GM20000 (cell line): ENCODE results near the gene MRGPRD.

Experiments used
- DNase-seq: peaks from one replicate; pipeline ENCODE4 v3.0.0; 2012; ENCODE audit warnings: low spot score
- TF ChIP-seq, protein P1 (sequence below): IDR thresholded peaks from 2 replicates; pipeline ENCODE4 v1.5.1; 2012; ENCODE audit warnings: mild to moderate bottlenecking, control low read depth; ENCODE audit errors: extremely low read depth, missing control alignments

MRGPRD gene

DNA sequence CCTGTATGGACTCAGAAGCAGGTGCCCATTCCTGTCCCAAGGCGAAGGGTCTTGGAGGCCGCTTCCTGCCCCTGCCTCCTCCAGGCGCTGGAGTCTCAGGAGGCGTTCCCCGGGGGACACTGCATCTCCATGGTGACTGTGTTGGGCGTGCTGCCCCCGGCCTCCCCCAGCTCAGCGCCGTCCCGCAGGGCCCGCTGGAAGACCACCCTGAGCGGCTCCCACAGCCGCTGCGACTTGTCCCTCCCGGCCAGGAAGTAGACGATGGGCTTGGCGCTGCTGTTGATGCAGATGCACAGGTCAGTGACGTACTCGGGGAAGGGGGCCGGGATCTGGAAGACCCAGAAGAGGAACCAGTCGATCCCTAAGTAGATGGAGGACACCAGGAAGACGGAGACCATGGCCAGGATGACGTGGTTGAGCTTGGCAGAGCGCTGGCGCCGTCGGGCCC lies 24.4 kb upstream of the MRGPRD start:
- no peak for DNase-seq
- TF ChIP-seq, protein P1, sequence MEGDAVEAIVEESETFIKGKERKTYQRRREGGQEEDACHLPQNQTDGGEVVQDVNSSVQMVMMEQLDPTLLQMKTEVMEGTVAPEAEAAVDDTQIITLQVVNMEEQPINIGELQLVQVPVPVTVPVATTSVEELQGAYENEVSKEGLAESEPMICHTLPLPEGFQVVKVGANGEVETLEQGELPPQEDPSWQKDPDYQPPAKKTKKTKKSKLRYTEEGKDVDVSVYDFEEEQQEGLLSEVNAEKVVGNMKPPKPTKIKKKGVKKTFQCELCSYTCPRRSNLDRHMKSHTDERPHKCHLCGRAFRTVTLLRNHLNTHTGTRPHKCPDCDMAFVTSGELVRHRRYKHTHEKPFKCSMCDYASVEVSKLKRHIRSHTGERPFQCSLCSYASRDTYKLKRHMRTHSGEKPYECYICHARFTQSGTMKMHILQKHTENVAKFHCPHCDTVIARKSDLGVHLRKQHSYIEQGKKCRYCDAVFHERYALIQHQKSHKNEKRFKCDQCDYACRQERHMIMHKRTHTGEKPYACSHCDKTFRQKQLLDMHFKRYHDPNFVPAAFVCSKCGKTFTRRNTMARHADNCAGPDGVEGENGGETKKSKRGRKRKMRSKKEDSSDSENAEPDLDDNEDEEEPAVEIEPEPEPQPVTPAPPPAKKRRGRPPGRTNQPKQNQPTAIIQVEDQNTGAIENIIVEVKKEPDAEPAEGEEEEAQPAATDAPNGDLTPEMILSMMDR, result no peak

DNA sequence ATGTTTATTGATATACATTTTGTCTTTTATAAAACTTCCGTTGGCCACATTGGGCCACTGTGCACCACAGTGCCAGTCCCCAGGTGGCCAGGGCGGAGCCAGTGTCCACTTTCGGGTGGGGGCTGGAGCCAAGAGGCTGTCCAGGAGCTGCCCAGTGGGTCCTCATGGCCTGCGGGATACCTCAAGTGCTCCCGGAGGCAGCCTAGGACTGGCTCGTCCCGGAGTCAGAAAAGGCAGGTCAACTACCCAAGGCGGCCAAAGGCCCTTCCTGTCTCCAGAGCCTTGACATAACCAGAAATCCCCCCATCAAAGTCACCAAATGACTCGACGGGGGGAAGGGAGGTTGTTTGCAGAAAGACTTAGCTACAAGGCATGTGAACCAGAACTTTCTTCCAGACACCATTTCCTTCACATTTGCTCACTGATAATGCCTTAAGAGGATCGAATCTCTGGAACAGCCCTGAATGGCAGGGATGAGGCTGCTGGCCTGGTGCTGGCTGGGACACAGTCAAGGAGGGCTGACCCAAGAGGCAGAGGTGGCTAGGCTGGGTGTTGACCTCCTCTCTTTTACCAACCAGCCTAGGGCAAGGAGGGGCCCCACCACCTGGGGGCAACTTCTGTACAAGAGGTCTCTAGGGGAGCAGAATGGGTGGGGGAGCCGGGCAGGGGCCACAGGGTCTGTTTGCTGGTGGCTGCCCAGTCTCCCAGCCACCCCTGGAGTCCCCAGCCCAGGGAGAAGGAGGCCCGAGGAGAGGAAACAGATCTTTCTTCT lies 23.8 kb upstream of the MRGPRD start:
- TF ChIP-seq, protein P1, result no peak

DNA sequence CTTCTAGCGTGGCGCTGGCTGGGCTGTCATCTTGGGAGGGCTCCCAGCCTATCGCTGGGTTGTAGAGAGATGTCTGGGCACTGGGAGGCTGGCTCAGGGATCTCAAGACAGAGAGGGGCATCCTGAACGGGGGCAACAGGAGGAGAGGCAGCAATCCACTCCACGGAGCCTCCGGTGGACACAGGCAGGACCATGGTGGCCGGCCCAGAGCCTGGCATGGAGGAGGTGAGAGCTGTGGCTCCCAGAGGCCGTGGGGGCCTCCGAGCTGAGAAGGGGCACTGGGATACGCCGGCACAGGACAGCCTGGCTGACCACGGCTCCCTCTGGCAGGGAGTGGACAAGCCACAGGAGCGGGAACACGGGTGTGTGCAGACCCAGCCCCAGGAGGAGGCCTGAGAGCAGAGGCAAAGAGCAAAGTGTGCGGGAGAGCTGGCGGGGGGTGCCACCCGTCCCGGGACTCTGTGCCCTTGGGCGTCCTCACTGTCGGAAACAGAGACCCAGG lies 23.1 kb upstream of the MRGPRD start:
- TF ChIP-seq, protein P1, result no peak
- no peak for DNase-seq

More for the DNA sequence above, 23.8 kb upstream of the MRGPRD start:
- DNase-seq, result no peak

DNA sequence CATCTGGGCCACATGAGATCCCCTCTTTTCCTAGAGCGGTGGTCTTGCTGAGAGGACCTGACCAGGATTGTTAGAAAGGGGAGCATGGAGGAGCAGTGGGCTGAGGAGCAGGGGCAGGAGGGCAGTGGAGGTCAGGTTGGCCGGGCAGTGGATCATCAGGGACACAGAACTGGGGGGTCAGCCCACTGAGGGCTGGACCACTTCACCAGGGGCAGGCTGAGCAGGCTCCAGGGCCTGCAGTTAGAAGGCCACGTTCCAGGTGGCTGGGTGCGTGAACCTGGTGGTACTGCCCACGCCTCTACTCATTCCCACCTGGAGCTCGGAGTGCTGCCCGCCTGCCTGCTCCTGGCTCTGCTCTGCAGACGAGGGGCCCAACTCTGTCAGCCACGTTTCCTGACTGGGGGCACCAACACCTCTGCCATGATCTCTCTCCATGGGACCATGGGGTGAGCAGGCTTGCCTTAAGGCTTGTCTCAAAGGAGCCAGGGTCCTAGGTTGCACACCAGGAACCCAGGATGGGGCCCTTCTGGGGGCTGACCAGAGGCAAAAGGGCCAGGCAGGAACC lies 22.6 kb upstream of the MRGPRD start:
- TF ChIP-seq, protein P1, result no peak
- DNase-seq, result no peak

DNA sequence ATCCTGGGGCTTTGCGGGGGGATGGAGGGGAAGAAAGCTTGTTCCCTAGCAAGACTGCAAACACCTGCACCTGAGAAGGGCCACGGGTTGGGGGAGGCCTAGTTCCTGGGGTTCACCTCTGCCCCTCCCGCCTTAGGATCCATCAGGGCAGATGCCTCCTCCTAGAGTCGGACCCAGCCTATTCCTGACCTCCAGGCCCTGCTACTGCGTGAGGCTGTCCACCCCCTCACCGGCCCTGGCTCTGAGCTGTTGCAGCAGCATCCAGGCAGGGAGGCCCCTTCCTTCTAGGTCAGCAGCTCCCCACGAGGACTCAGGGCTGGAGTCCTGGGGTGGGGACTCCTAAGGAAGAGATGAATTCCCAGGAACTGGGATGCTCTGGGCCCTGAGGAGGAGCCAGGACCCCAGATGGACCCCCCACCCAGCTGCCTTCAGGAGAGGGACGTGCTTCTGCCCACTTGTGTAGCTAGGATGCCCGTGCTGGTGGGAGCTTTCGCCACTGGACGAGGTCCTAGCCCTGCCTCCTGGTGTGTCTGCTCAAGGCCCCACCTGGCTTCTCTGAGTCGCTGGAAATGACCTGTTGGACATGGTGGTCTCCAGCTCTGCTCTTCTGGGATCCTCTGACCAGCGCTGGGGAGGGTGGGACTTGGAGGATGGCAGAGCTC lies 21.9 kb upstream of the MRGPRD start:
- no peak for DNase-seq
- TF ChIP-seq, protein P1, result no peak

DNA sequence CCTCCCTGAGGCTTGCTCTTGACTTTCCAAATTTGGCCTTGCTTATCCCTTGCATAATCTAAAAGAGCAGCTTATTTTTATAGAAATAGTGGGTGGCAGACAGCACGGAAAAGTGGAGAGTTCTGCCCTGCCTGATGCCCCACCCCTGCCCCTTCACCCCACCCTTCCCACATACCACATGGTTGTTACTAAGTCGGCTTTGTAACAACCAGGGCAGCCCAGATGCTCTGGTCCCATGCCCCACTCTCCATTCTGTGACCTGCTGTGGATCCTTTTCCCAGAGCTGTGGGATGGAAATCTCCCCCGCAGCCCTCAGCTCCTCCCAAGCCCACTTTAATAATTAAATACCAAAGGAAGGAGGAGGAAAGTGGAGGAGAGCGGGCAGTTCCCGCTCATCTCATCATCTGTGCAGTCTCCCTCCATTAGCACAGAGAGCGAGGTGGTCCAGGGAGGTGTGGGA lies 21.4 kb upstream of the MRGPRD start:
- TF ChIP-seq, protein P1, result no peak
- no peak for DNase-seq
